Measurements from ENCODE around the gene SCP2D1. TPM values are rescaled to one million over a fixed set of nuclear protein-coding genes. Genes with fewer than 3 reads are reported as not detected.

Gene SCP2D1
- polyA plus RNA-seq, 2 of the 4 experiments (the other 2 are of a cell fraction), result not detected

- Histone ChIP-seq H3K4me1 (no peaks in the 10 kb centered on the region), H3K4me2 (no peak overlapping the region), H3K27ac (no peak overlapping the region), H3K4me3 (no peak overlapping the region), H3K9me3 (no peaks in the 10 kb centered on the region)
- DNase-seq (ENCODE audit: low read depth in 1 of 2, low spot score in 1 of 2), result no peak
- TF ChIP-seq EHF (CRISPR knock-in tag; IDR thresholded peaks at IDR 0.05), result no peak
- no peak for TF ChIP-seq SMC3 (IDR thresholded peaks at IDR 0.05)
- no peak for TF ChIP-seq HDAC2 (IDR thresholded peaks at IDR 0.05)
- no peak for TF ChIP-seq MYC (IDR thresholded peaks at IDR 0.05; ENCODE audit: borderline replicate concordance, low read length)
- no peak for TF ChIP-seq HOXA7 (CRISPR knock-in tag; IDR thresholded peaks at IDR 0.05)
- TF ChIP-seq CBX8 (IDR thresholded peaks at IDR 0.05), result no peak
- no peak for TF ChIP-seq RFX5 (IDR thresholded peaks at IDR 0.05)
- no peak for TF ChIP-seq PBX3 (IDR thresholded peaks at IDR 0.05)
- TF ChIP-seq KDM1A (IDR thresholded peaks at IDR 0.05; ENCODE audit: low read depth), result no peak
- FAIRE-seq, result no peak
- CTCF ChIA-PET, result no interaction called here
- POLR2A ChIA-PET, result no interaction called here
- 42% methylated on average over 4 of the region's 4 CpGs for WGBS (ENCODE audit: missing lambda C conversion rate)
- no peak for ATAC-seq
These were observed 7.7 kb upstream of the SCP2D1 start for GRCh38 chr20:18805881-18806280.

- Histone ChIP-seq H3K4me1 (no peaks in the 10 kb centered on the region), H3K4me2 (no peak overlapping the region), H3K27ac (no peak overlapping the region), H3K4me3 (no peak overlapping the region), H3K9me3 (no peaks in the 10 kb centered on the region)
- DNase-seq (ENCODE audit: low read depth in 1 of 2, low spot score in 1 of 2), result no peak
- ChIA-PET CTCF (no interaction called here), POLR2A (no interaction called here)
- 5% methylated on average over 3 of the region's 3 CpGs for WGBS (ENCODE audit: missing lambda C conversion rate)
- TF ChIP-seq ZC3H11A (IDR thresholded peaks at IDR 0.05), result no peak
- no peak for TF ChIP-seq MAX (IDR thresholded peaks at IDR 0.05)
- no peak for TF ChIP-seq HOXA7 (CRISPR knock-in tag; IDR thresholded peaks at IDR 0.05)
- TF ChIP-seq CBX8 (IDR thresholded peaks at IDR 0.05), result no peak
- no peak for TF ChIP-seq ZNF302 (CRISPR knock-in tag; IDR thresholded peaks at IDR 0.05)
- TF ChIP-seq GATA3 (IDR thresholded peaks at IDR 0.05; ENCODE audit: borderline replicate concordance), result no peak
- no peak for TF ChIP-seq SMC3 (IDR thresholded peaks at IDR 0.05)
- no peak for TF ChIP-seq RAD21 (conservative IDR thresholded peaks at IDR 0.05 in 1 of 2, IDR thresholded peaks at IDR 0.05 in 1 of 2)
- TF ChIP-seq TP53 (CRISPR knock-in tag; IDR thresholded peaks at IDR 0.05), result no peak
- no peak for TF ChIP-seq CHD2 (IDR thresholded peaks at IDR 0.05; ENCODE audit: low read length, partially characterized antibody)
- TF ChIP-seq RFX5 (IDR thresholded peaks at IDR 0.05), result no peak
- TF ChIP-seq NFE2L2 (conservative IDR thresholded peaks at IDR 0.05; ENCODE audit: low read length), result no peak
- TF ChIP-seq CTCF (IDR thresholded peaks at IDR 0.05), result no peak
- no peak for TF ChIP-seq CEBPB (IDR thresholded peaks at IDR 0.05)
- no peak for TF ChIP-seq E2F6 (IDR thresholded peaks at IDR 0.05; ENCODE audit: borderline replicate concordance, low read depth)
- TF ChIP-seq JUN (IDR thresholded peaks at IDR 0.05), result no peak
- TF ChIP-seq HMGXB4 (CRISPR knock-in tag; IDR thresholded peaks at IDR 0.05; ENCODE audit: borderline replicate concordance), result no peak
- TF ChIP-seq HDAC2 (IDR thresholded peaks at IDR 0.05), result no peak
- no peak for TF ChIP-seq BCL3 (IDR thresholded peaks at IDR 0.05)
- ATAC-seq, result no peak
- no peak for FAIRE-seq
These were observed 4.9 kb upstream of the SCP2D1 start for GRCh38 chr20:18808712-18809111.

All from A549 (cell line).